Activated naive CD4-positive, alpha-beta T cell treated with anti-CD3 and anti-CD28 coated beads, Interleukin-2, amount 50 U/mL, for 24 hours (primary cell): ENCODE data around the gene RASAL2.

Source experiments
- H3K27ac Mint-ChIP-seq: one replicate; pipeline ENCODE4 v1.8.0; 2021; ENCODE audit warnings: mild to moderate bottlenecking, mixed read lengths
- H3K27me3 Mint-ChIP-seq: one replicate; pipeline ENCODE4 v1.8.0; 2021; ENCODE audit warnings: mixed read lengths
- H3K36me3 Mint-ChIP-seq: one replicate; pipeline ENCODE4 v1.8.0; 2021; ENCODE audit warnings: mixed read lengths
- H3K4me1 Mint-ChIP-seq: one replicate; pipeline ENCODE4 v1.8.0; 2021; ENCODE audit warnings: mixed read lengths
- H3K4me3 Mint-ChIP-seq: one replicate; pipeline ENCODE4 v1.8.0; 2021; ENCODE audit warnings: mild to moderate bottlenecking, mixed read lengths
- H3K9me3 Mint-ChIP-seq: one replicate; pipeline ENCODE4 v1.8.0; 2021; ENCODE audit warnings: mixed read lengths

Gene RASAL2

GRCh38 chr1:178513278-178513983, 419.5 kb downstream of the RASAL2 start:
- Mint-ChIP-seq H3K4me1 (no peaks in the 10 kb centered on the region), H3K36me3 (no peaks in the 10 kb centered on the region), H3K4me3 (no peak overlapping the region), H3K27ac (no peak overlapping the region), H3K9me3 (no peaks in the 10 kb centered on the region), H3K27me3 (peaks cover 1% of the 10 kb centered on the region)

GRCh38 chr1:178516110-178516509, 422.2 kb downstream of the RASAL2 start:
- Mint-ChIP-seq H3K27ac (no peak overlapping the region), H3K27me3 (peaks cover 1% of the 10 kb centered on the region), H3K4me3 (no peak overlapping the region), H3K4me1 (no peaks in the 10 kb centered on the region), H3K9me3 (no peaks in the 10 kb centered on the region), H3K36me3 (no peaks in the 10 kb centered on the region)

- no peak overlapping the region for H3K27ac Mint-ChIP-seq
- peaks cover 1% of the 10 kb centered on the region for H3K27me3 Mint-ChIP-seq
- H3K4me3 Mint-ChIP-seq = no peak overlapping the region
- no peaks in the 10 kb centered on the region for H3K9me3 Mint-ChIP-seq
- H3K36me3 Mint-ChIP-seq = no peaks in the 10 kb centered on the region
- H3K4me1 Mint-ChIP-seq = no peaks in the 10 kb centered on the region
These were observed 425.0 kb downstream of the RASAL2 start for GRCh38 chr1:178518894-178519293.

GRCh38 chr1:178520803-178521202, 426.9 kb downstream of the RASAL2 start:
- H3K4me1 Mint-ChIP-seq = no peaks in the 10 kb centered on the region
- no peak overlapping the region for H3K27ac Mint-ChIP-seq
- no peak overlapping the region for H3K4me3 Mint-ChIP-seq
- no peaks in the 10 kb centered on the region for H3K27me3 Mint-ChIP-seq
- no peaks in the 10 kb centered on the region for H3K36me3 Mint-ChIP-seq
- no peaks in the 10 kb centered on the region for H3K9me3 Mint-ChIP-seq

GRCh38 chr1:178521241-178521640, 427.3 kb downstream of the RASAL2 start:
- H3K27ac Mint-ChIP-seq = no peak overlapping the region
- H3K4me1 Mint-ChIP-seq = no peaks in the 10 kb centered on the region
- no peaks in the 10 kb centered on the region for H3K9me3 Mint-ChIP-seq
- no peaks in the 10 kb centered on the region for H3K27me3 Mint-ChIP-seq
- no peaks in the 10 kb centered on the region for H3K36me3 Mint-ChIP-seq
- H3K4me3 Mint-ChIP-seq = no peak overlapping the region

- Mint-ChIP-seq H3K27me3 (no peaks in the 10 kb centered on the region), H3K27ac (no peak overlapping the region), H3K4me3 (no peak overlapping the region), H3K4me1 (no peaks in the 10 kb centered on the region), H3K36me3 (no peaks in the 10 kb centered on the region), H3K9me3 (no peaks in the 10 kb centered on the region)
These were observed 433.2 kb downstream of the RASAL2 start for GRCh38 chr1:178527117-178527516.

GRCh38 chr1:178528228-178528952, 434.5 kb downstream of the RASAL2 start:
- Mint-ChIP-seq H3K27me3 (peaks cover 1% of the 10 kb centered on the region), H3K36me3 (no peaks in the 10 kb centered on the region), H3K9me3 (no peaks in the 10 kb centered on the region), H3K27ac (no peak overlapping the region), H3K4me1 (no peaks in the 10 kb centered on the region), H3K4me3 (no peak overlapping the region)

GRCh38 chr1:178528953-178529335, 435.0 kb downstream of the RASAL2 start:
- Mint-ChIP-seq H3K36me3 (no peaks in the 10 kb centered on the region), H3K4me1 (no peaks in the 10 kb centered on the region), H3K27ac (no peak overlapping the region), H3K4me3 (no peak overlapping the region), H3K27me3 (peaks cover 1% of the 10 kb centered on the region), H3K9me3 (no peaks in the 10 kb centered on the region)

- no peaks in the 10 kb centered on the region for H3K4me1 Mint-ChIP-seq
- no peak overlapping the region for H3K27ac Mint-ChIP-seq
- no peak overlapping the region for H3K4me3 Mint-ChIP-seq
- no peaks in the 10 kb centered on the region for H3K36me3 Mint-ChIP-seq
- no peaks in the 10 kb centered on the region for H3K9me3 Mint-ChIP-seq
- H3K27me3 Mint-ChIP-seq = peaks cover 1% of the 10 kb centered on the region
These were observed 435.6 kb downstream of the RASAL2 start for GRCh38 chr1:178529364-178530036.

GRCh38 chr1:178530037-178530402, 436.1 kb downstream of the RASAL2 start:
- Mint-ChIP-seq H3K4me1 (no peaks in the 10 kb centered on the region), H3K27ac (no peak overlapping the region), H3K4me3 (no peak overlapping the region), H3K27me3 (peaks cover 1% of the 10 kb centered on the region), H3K9me3 (no peaks in the 10 kb centered on the region), H3K36me3 (no peaks in the 10 kb centered on the region)

- Mint-ChIP-seq H3K9me3 (no peaks in the 10 kb centered on the region), H3K4me3 (no peak overlapping the region), H3K27ac (no peak overlapping the region), H3K27me3 (peaks cover 1% of the 10 kb centered on the region), H3K36me3 (no peaks in the 10 kb centered on the region), H3K4me1 (no peaks in the 10 kb centered on the region)
These were observed 436.6 kb downstream of the RASAL2 start for GRCh38 chr1:178530502-178530901.

GRCh38 chr1:178531887-178532286, 438.0 kb downstream of the RASAL2 start:
- H3K4me3 Mint-ChIP-seq = no peak overlapping the region
- no peaks in the 10 kb centered on the region for H3K9me3 Mint-ChIP-seq
- no peaks in the 10 kb centered on the region for H3K36me3 Mint-ChIP-seq
- peaks cover 1% of the 10 kb centered on the region for H3K27me3 Mint-ChIP-seq
- H3K27ac Mint-ChIP-seq = no peak overlapping the region
- no peaks in the 10 kb centered on the region for H3K4me1 Mint-ChIP-seq

- H3K9me3 Mint-ChIP-seq = no peaks in the 10 kb centered on the region
- no peaks in the 10 kb centered on the region for H3K4me1 Mint-ChIP-seq
- H3K36me3 Mint-ChIP-seq = no peaks in the 10 kb centered on the region
- no peak overlapping the region for H3K4me3 Mint-ChIP-seq
- H3K27ac Mint-ChIP-seq = no peak overlapping the region
- H3K27me3 Mint-ChIP-seq = peaks cover 1% of the 10 kb centered on the region
These were observed 438.5 kb downstream of the RASAL2 start for GRCh38 chr1:178532392-178532791.

GRCh38 chr1:178533121-178533946, 439.4 kb downstream of the RASAL2 start:
- H3K36me3 Mint-ChIP-seq = no peaks in the 10 kb centered on the region
- H3K9me3 Mint-ChIP-seq = no peaks in the 10 kb centered on the region
- no peaks in the 10 kb centered on the region for H3K4me1 Mint-ChIP-seq
- H3K27me3 Mint-ChIP-seq = peaks cover 1% of the 10 kb centered on the region
- H3K27ac Mint-ChIP-seq = no peak overlapping the region
- H3K4me3 Mint-ChIP-seq = no peak overlapping the region
